Common myeloid progenitor, CD34-positive (primary cell): ENCODE results near the gene HECTD1.
A peak's percentile ranks its signal among the peaks of the same experiment; 100 is the strongest.
"Not testable (repeated sequence)": the region's sequence is repeated elsewhere in the genome, so short reads cannot be mapped to it uniquely, and the experiment has no call there.

ENCODE experiments used
- CTCF ChIA-PET: fragments of 350-600 bp; sonication (Branson Sonifier 250); formaldehyde crosslinking; loops from one replicate; lab custom pipeline; 2021; ENCODE audit warnings: antibody characterized with exemption; lab: Charles Lee
- POLR2A ChIA-PET: fragments of 350-600 bp; sonication (Branson Sonifier 250); formaldehyde crosslinking; loops from one replicate; lab custom pipeline; 2021; ENCODE audit warnings: antibody characterized with exemption; lab: Charles Lee
- DNase-seq, 3 donors: peaks; one replicate each; pipeline versions ENCODE4 v3.0.0 to v3.0.0-alpha.2; 2013
- H3K27ac ChIP-seq, 2 experiments: 1 replicate in 1 of 2; 2 replicates in 1 of 2; pipeline ENCODE4 v1.7.0; 2013; ENCODE audit warnings: inconsistent platforms in 2 of 2, low read length in 2 of 2, mild to moderate bottlenecking in 2 of 2, low read depth in 1 of 2, moderate library complexity in 1 of 2; ENCODE audit not compliant: severe bottlenecking in 2 of 2, insufficient read depth in 1 of 2, poor library complexity in 1 of 2
- H3K27me3 ChIP-seq, 5 experiments: replicated peaks in 2 of 5; 1 replicate in 3 of 5; 2 replicates in 2 of 5; pipeline versions ENCODE4 v1.6.1 to v1.7.0; 2013; ENCODE audit warnings: low read length in 4 of 5, mild to moderate bottlenecking in 2 of 5, moderate library complexity in 2 of 5, inconsistent platforms in 1 of 5; ENCODE audit not compliant: insufficient read depth in 5 of 5, control insufficient read depth in 4 of 5
- H3K36me3 ChIP-seq, 4 experiments: 1 replicate in 2 of 4; 2 replicates in 2 of 4; pipeline versions ENCODE4 v1.6.1 to v1.7.0; 2013; ENCODE audit warnings: low read length in 3 of 4, control low read depth in 1 of 4, mild to moderate bottlenecking in 1 of 4; ENCODE audit not compliant: control insufficient read depth in 4 of 4, insufficient read depth in 4 of 4
- H3K4me1 ChIP-seq, 4 experiments: 1 replicate in 3 of 4; 2 replicates in 1 of 4; pipeline versions ENCODE4 v1.6.1 to v1.7.1; 2013; ENCODE audit warnings: low read length in 3 of 4, mild to moderate bottlenecking in 3 of 4, control low read depth in 1 of 4, inconsistent platforms in 1 of 4, moderate library complexity in 1 of 4; ENCODE audit not compliant: control insufficient read depth in 4 of 4, insufficient read depth in 4 of 4; ENCODE audit errors: control extremely low read depth in 1 of 4
- H3K4me3 ChIP-seq, 7 experiments: 1 replicate in 4 of 7; 2 replicates in 3 of 7; pipeline versions ENCODE4 v1.5.1 to v1.7.0; 2013; ENCODE audit warnings: mild to moderate bottlenecking in 7 of 7, low read length in 6 of 7, moderate library complexity in 6 of 7, inconsistent platforms in 2 of 7, low read depth in 2 of 7, control low read depth in 1 of 7; ENCODE audit not compliant: insufficient read depth in 4 of 7, control insufficient read depth in 1 of 7; ENCODE audit errors: extremely low read depth in 1 of 7
- H3K9me3 ChIP-seq, 5 experiments: 1 replicate in 4 of 5; 2 replicates in 1 of 5; pipeline versions ENCODE4 v1.6.1 to v1.7.1; 2013; ENCODE audit warnings: low read length in 4 of 5, mild to moderate bottlenecking in 2 of 5, inconsistent platforms in 1 of 5, low read depth in 1 of 5, moderate library complexity in 1 of 5; ENCODE audit not compliant: control insufficient read depth in 4 of 5, insufficient read depth in 2 of 5; ENCODE audit errors: control extremely low read depth in 1 of 5
- WGBS: methylation state at CpG from one replicate; pipeline ENCODE4 v1.1.5; 2013; ENCODE audit not compliant: insufficient coverage; 5-methylcytosine and 5-hydroxymethylcytosine counted together

HECTD1 gene

DNA sequence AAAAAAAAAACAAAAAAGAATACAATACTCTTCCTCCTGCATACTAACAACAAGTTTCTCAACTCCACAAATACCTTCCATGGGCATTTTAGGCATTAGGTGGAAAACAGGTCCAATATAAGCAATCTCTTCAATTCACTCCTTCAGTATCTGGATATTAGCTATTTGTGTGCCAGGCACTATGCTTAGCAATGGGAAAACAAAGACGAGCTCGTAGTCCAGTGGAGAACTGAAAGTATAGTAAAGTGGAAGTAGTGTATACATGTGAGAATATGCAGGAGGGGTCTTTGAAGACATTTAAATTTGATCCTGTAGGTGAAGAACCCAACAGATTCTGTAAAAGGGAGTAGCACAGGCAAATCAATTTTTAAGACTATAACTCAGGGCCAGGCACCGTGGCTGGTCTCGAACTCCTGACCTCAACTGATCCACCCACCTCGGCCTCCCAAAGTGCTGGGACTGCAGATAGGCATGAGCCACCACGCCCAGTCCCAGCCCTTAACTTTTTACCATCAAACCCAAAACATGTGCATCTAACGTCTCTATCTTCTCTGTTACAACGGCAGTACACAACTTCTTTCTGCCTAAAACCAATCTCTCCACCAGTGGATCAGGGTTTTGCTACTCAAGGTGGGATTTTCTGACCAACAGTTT is 10.6 kb downstream of the HECTD1 start:
- H3K4me3 ChIP-seq, result no peak overlapping the region
- H3K27ac ChIP-seq, result peak overlapping the region in 1 of 2 experiments; percentile 9
- CTCF ChIA-PET, result interaction anchor here (1.4 kb wide), 1 partner anchor 10 kb away, joined by 5 read pairs; the partner anchor contains the start of gene HECTD1
- no peak for DNase-seq
- H3K4me1 ChIP-seq, result peaks cover 4 to 35% (median 24%) of the 10 kb centered on the region in 4 experiments
- peaks cover 0 to 5% (median 1%) of the 10 kb centered on the region in 4 experiments for H3K36me3 ChIP-seq
- POLR2A ChIA-PET, result no interaction called here
- H3K9me3 ChIP-seq, result no peaks in the 10 kb centered on the region
- no peaks in the 10 kb centered on the region for H3K27me3 ChIP-seq
- 96% methylated on average over 8 of the region's 8 CpGs for WGBS

DNA sequence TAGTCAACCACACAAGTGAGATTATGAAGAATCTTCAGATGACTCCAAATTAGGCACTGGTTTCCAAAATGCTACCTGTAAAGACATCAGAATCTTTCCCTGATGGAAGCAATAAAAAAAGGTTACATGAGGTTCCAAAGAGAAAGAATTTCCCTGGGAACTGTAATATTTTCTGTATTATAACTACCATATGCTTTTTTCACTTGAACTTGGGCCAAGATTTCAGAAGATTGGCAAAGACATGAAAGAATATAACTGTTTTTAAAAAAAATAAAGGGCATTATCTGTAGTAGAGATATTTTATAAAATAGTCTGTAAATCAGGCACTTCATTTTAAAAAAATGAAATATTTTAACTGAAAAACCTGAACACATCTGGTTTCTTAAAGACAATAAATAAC is 12.9 kb downstream of the HECTD1 start:
- Histone ChIP-seq H3K4me3 (peak overlapping the region in 1 of 7 experiments; percentile 11), H3K4me1 (peaks cover 0 to 20% (median 14%) of the 10 kb centered on the region in 4 experiments), H3K27ac (peak overlapping the region in 1 of 2 experiments; percentile 14), H3K36me3 (peaks cover 0 to 11% (median 6%) of the 10 kb centered on the region in 4 experiments), H3K9me3 (no peaks in the 10 kb centered on the region), H3K27me3 (no peaks in the 10 kb centered on the region)
- DNase-seq, result no peak
- ChIA-PET CTCF (no interaction called here), POLR2A (interaction anchor here (1.0 kb wide), 1 partner anchor 13 kb away, joined by 3 read pairs; the partner anchor contains the start of gene HECTD1)

DNA sequence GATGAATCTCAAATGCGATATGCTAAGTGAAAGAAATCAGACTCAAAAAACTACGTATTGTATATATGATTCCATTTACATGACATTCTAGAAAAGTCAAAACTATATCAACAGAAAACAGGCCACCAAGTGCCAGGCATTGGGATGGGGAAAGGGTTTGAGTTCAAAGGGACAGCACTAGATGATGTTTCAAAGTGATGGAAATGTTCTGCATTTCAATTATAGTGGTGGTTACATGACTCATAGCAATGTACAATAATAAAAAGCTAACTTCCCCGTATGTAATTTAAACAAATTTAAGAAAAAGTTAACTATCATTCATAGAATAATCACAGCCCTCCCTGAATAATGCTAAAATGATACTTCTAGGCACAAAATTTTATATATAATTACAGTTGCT is 13.5 kb downstream of the HECTD1 start:
- ChIA-PET POLR2A (interaction anchor here (1.0 kb wide), 1 partner anchor 14 kb away, joined by 3 read pairs; the partner anchor contains the start of gene HECTD1), CTCF (no interaction called here)
- Histone ChIP-seq H3K9me3 (no peaks in the 10 kb centered on the region), H3K36me3 (peaks cover 0 to 11% (median 7%) of the 10 kb centered on the region in 4 experiments), H3K4me3 (no peak overlapping the region), H3K4me1 (peaks cover 0 to 20% (median 14%) of the 10 kb centered on the region in 4 experiments), H3K27me3 (no peaks in the 10 kb centered on the region), H3K27ac (no peak overlapping the region)
- DNase-seq, result peak in 2 of 3 donors; percentile 35 to 53
- WGBS, result no CpG with 5 or more reads among the region's 3 CpGs

DNA sequence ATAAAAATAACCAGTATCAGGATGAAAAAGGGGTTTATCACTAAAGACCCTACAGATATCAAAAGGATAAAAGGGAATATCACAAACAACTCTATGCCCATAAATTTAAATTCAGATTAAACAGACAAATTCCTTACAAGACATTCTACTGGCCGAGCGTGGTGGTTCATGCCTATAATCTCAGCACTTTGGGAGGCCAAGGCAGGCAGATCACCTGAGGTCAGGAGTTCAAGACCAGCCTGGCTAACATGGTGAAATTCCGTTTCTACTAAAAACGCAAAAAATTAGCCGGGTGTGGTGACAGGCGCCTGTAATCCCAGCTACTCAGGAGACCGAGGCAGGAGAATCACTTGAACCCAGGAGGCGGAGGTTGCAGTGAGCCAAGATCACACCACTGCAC is 15.0 kb downstream of the HECTD1 start:
- Histone ChIP-seq H3K4me1 (peaks cover 0 to 20% (median 14%) of the 10 kb centered on the region in 4 experiments), H3K36me3 (peaks cover 2 to 11% (median 6%) of the 10 kb centered on the region in 4 experiments)
- POLR2A ChIA-PET, H3K4me3 ChIP-seq, H3K27me3 ChIP-seq, H3K9me3 ChIP-seq, CTCF ChIA-PET, DNase-seq, H3K27ac ChIP-seq: not testable (repeated sequence)
- WGBS, result 97% methylated on average over 8 of the region's 8 CpGs

DNA sequence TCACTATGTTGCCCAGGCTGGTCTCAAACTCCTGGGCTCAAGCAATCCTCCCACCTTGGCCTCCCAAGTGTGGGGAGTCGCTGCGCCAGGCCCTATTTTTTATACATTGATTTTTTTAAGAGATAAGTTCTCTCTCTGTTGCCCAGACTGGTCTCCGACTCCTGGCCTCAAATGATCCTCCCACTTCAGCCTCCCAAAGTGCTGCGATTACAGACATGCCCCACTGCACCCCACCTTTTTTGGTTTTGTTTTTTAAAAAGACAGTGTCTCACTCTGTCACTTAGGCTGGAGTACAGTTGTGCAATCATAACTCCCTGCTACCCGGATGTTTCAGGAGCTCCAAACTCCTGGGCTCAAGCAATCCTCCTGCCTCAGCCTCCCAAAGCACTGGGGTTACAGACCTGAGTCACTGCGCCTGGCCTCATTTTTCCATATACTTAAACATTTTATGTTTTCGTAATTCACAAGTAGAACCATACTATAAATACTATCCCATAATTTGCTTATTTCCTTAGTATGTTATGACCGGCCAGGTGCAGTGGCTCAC is 16.8 kb downstream of the HECTD1 start:
- peaks cover 0 to 15% (median 12%) of the 10 kb centered on the region in 4 experiments for H3K4me1 ChIP-seq
- H3K27me3 ChIP-seq, result no peaks in the 10 kb centered on the region
- ChIA-PET POLR2A (no interaction called here), CTCF (interaction anchor here (0.6 to 1.1 kb wide), 3 partner anchors 12 to 24 kb away, joined by 3 to 4 read pairs (median 3); partner anchors contain the start of gene HECTD1)
- no peak overlapping the region for H3K4me3 ChIP-seq
- H3K27ac ChIP-seq, result no peak overlapping the region
- H3K9me3 ChIP-seq, result no peaks in the 10 kb centered on the region
- H3K36me3 ChIP-seq, result peaks cover 3 to 12% (median 8%) of the 10 kb centered on the region in 4 experiments
- WGBS, result 96% methylated on average over 5 of the region's 8 CpGs
- no peak for DNase-seq

DNA sequence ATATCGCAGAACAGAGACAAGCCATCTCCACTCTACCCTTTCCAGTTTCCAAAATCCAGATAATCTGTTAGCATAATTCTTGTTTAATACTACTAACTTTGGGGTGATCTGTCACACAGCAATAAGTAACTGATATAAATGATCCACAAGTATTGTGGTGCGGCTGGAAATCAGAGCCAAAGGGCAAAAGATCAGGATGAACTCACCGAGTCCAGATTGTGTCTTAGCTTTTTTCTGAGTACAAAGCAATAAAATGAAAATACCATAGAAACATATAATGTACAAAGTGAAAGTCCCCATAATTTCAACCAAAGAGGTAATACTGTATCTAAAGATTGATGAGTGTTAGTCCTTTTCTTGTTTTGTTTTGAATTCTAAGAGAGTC is 17.4 kb downstream of the HECTD1 start:
- POLR2A ChIA-PET, result no interaction called here
- Histone ChIP-seq H3K9me3 (no peaks in the 10 kb centered on the region), H3K36me3 (peaks cover 7 to 18% (median 11%) of the 10 kb centered on the region in 4 experiments), H3K27me3 (no peaks in the 10 kb centered on the region), H3K4me3 (no peak overlapping the region), H3K27ac (no peak overlapping the region), H3K4me1 (peaks cover 0 to 9% (median 6%) of the 10 kb centered on the region in 4 experiments)
- CTCF ChIA-PET, result interaction anchor here (1.0 to 1.1 kb wide), 2 partner anchors 12 to 17 kb away, joined by 3 to 4 read pairs; partner anchors contain the start of gene HECTD1
- DNase-seq, result no peak
- no CpG with 5 or more reads among the region's 3 CpGs for WGBS
